A673 (cell line): Measurements from ENCODE around the gene ZFP36L2. TPM values are rescaled to one million over a fixed set of nuclear protein-coding genes. Genes with fewer than 3 reads are reported as not detected.

Experiments used
- BruUV-seq: library from RNA; stranded (reverse); fragments of 400-500 nt; replicated peaks from 2 replicates; lab custom pipeline; 2021; lab: Mats Ljungman, UMichigan
- CTCF ChIA-PET: fragments of 300-600 bp; sonication (Branson Sonifier 250); formaldehyde crosslinking; loops from one replicate; lab custom pipeline; 2022; ENCODE audit warnings: antibody characterized with exemption; lab: Charles Lee
- POLR2A ChIA-PET: fragments of 300-600 bp; sonication (Branson Sonifier 250); formaldehyde crosslinking; loops from one replicate; lab custom pipeline; 2022; ENCODE audit warnings: antibody characterized with exemption; ENCODE audit not compliant: low non-redundant PET; lab: Charles Lee
- DNase-seq: peaks from one replicate; pipeline ENCODE4 v3.0.0-alpha.2; 2015; ENCODE audit warnings: low spot score
- H3K27ac ChIP-seq: fragments of 200-600 bp; sonication (generic); 2 replicates; pipeline ENCODE4 v1.5.1; 2016; ENCODE audit warnings: mixed run types, low read depth, mild to moderate bottlenecking, mixed read lengths, antibody characterized with exemption, low read length; ENCODE audit not compliant: poor library complexity, severe bottlenecking
- H3K27me3 ChIP-seq: fragments of 200-600 bp; sonication (generic); replicated peaks from 2 replicates; pipeline ENCODE4 v1.6.1; 2017; ENCODE audit warnings: mixed run types, low read depth, mild to moderate bottlenecking, mixed read lengths, antibody characterized with exemption, low read length; ENCODE audit not compliant: insufficient read depth, poor library complexity
- H3K36me3 ChIP-seq: fragments of 200-600 bp; sonication (generic); 2 replicates; pipeline ENCODE4 v1.6.1; 2016; ENCODE audit warnings: mixed run types, mild to moderate bottlenecking, mixed read lengths, antibody characterized with exemption, low read length; ENCODE audit not compliant: insufficient read depth, poor library complexity, severe bottlenecking
- H3K4me1 ChIP-seq: fragments of 200-600 bp; sonication (generic); 2 replicates; pipeline ENCODE4 v1.6.1; 2017; ENCODE audit warnings: mixed run types, mild to moderate bottlenecking, mixed read lengths, antibody characterized with exemption, low read length; ENCODE audit not compliant: insufficient read depth, poor library complexity, severe bottlenecking
- H3K4me3 ChIP-seq: fragments of 200-600 bp; sonication (generic); 2 replicates; pipeline ENCODE4 v1.5.1; 2016; ENCODE audit warnings: low read depth, mixed run types, mild to moderate bottlenecking, mixed read lengths, low read length; ENCODE audit not compliant: poor library complexity, severe bottlenecking
- H3K9me3 ChIP-seq: fragments of 200-600 bp; sonication (generic); 2 replicates; pipeline ENCODE4 v1.6.1; 2016; ENCODE audit warnings: mixed run types, low read depth, mild to moderate bottlenecking, mixed read lengths, antibody characterized with exemption, low read length; ENCODE audit not compliant: poor library complexity, severe bottlenecking
- EZH2 ChIP-seq: fragments of 200-600 bp; sonication (generic); IDR thresholded peaks from 2 replicates; pipeline ENCODE4 v1.6.1; 2017; ENCODE audit warnings: borderline replicate concordance, low read depth, mild to moderate bottlenecking, mixed read lengths, antibody characterized with exemption, low read length; ENCODE audit not compliant: poor library complexity, severe bottlenecking
- intact Hi-C: fragments of 100-400 bp; cut with micrococcal nuclease; formaldehyde crosslinking; loops from one replicate; pipeline ENCODE4 v1.10.0; 2022; ENCODE audit not compliant: unreplicated experiment
- total RNA-seq: library from RNA; stranded (reverse); gene quantifications from 2 replicates; pipeline ENCODE4 v1.2.3, GENCODE V29; 2021
- TF ChIP-seq, protein P1 (sequence below): fragments of 300-800, 200-600 bp; sonication (generic); conservative IDR thresholded peaks from 2 replicates; pipeline ENCODE4 v1.5.1; 2017; ENCODE audit warnings: low read depth, mild to moderate bottlenecking, antibody characterized with exemption, low read length, moderate library complexity, mixed read lengths

The ZFP36L2 gene
- total RNA-seq, 1 experiment from 2014 or later, result 23.4 TPM

- intact Hi-C loops, result no loop called here
- Histone ChIP-seq H3K9me3 (no peaks in the 10 kb centered on the region), H3K27me3 (no peaks in the 10 kb centered on the region), H3K27ac (no peak overlapping the region), H3K36me3 (no peaks in the 10 kb centered on the region), H3K4me3 (no peak overlapping the region), H3K4me1 (peaks cover 5% of the 10 kb centered on the region)
- no peak for DNase-seq
- ChIA-PET CTCF (no interaction called here), POLR2A (no interaction called here)
- TF ChIP-seq EZH2, result no peak
- TF ChIP-seq, protein P1, sequence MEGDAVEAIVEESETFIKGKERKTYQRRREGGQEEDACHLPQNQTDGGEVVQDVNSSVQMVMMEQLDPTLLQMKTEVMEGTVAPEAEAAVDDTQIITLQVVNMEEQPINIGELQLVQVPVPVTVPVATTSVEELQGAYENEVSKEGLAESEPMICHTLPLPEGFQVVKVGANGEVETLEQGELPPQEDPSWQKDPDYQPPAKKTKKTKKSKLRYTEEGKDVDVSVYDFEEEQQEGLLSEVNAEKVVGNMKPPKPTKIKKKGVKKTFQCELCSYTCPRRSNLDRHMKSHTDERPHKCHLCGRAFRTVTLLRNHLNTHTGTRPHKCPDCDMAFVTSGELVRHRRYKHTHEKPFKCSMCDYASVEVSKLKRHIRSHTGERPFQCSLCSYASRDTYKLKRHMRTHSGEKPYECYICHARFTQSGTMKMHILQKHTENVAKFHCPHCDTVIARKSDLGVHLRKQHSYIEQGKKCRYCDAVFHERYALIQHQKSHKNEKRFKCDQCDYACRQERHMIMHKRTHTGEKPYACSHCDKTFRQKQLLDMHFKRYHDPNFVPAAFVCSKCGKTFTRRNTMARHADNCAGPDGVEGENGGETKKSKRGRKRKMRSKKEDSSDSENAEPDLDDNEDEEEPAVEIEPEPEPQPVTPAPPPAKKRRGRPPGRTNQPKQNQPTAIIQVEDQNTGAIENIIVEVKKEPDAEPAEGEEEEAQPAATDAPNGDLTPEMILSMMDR, result no peak
- no TSS peak for BruUV-seq
These were observed 12.2 kb downstream of the ZFP36L2 start for GRCh38 chr2:43214253-43214652.

GRCh38 chr2:43212931-43213330, 13.5 kb downstream of the ZFP36L2 start:
- POLR2A ChIA-PET, result no interaction called here
- DNase-seq, result no peak
- H3K36me3 ChIP-seq, result no peaks in the 10 kb centered on the region
- CTCF ChIA-PET, result no interaction called here
- H3K27ac ChIP-seq, result no peak overlapping the region
- no peaks in the 10 kb centered on the region for H3K27me3 ChIP-seq
- intact Hi-C loops, result no loop called here
- no peaks in the 10 kb centered on the region for H3K4me1 ChIP-seq
- H3K4me3 ChIP-seq, result no peak overlapping the region
- no peak for TF ChIP-seq EZH2
- TF ChIP-seq, protein P1, result no peak
- no peaks in the 10 kb centered on the region for H3K9me3 ChIP-seq
- BruUV-seq, result no TSS peak

DNA sequence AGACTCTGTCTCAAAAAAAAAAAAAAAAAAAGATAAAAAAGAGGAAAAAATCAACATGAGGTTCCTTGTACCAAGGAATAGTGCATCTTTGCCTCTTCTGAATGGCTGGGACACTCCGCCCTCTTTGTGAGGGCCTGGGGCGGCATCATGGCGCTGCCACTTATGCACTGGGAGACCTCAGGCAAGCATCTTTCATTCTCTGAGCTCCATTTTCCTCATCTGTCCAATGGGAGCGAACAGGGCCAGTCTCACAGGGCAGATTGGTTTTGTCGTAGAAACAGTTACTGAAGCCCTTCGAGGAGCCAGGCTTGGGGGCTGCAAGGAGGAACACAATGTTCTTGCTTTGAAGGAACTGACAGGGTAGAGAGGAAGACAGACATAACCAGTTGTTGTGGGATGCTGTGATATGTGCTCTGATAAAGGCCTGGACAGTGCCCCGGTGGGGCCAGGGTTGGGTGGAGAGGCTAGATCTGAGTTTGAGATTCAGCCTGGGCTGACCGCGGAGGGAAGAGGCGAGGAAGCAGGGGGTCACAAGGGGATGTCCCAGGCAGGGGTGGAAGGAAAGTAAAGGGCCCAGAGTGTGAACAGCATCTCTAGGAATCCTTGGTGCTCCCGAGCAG, 14.1 kb downstream of the ZFP36L2 start:
- Histone ChIP-seq H3K27ac (no peak overlapping the region), H3K4me1 (no peaks in the 10 kb centered on the region), H3K36me3 (no peaks in the 10 kb centered on the region), H3K27me3 (no peaks in the 10 kb centered on the region), H3K9me3 (no peaks in the 10 kb centered on the region), H3K4me3 (no peak overlapping the region)
- no peak for TF ChIP-seq EZH2
- TF ChIP-seq, protein P1, result no peak
- POLR2A ChIA-PET, result no interaction called here
- CTCF ChIA-PET, result no interaction called here
- intact Hi-C loops, result no loop called here
- DNase-seq, result no peak
- BruUV-seq, result no TSS peak
